Measurements from ENCODE around the gene SLIT3. TPM values are rescaled to one million over a fixed set of nuclear protein-coding genes. Genes with fewer than 3 reads are reported as not detected.
A peak's percentile ranks its signal among the peaks of the same experiment; 100 is the strongest.

Gene SLIT3
- total and polyA plus RNA-seq, 9 of the 15 experiments (the other 6 are each of a cell fraction or from before 2014, with no cell fraction given) = 0.01 to 0.04 TPM; not detected in 7

DNA sequence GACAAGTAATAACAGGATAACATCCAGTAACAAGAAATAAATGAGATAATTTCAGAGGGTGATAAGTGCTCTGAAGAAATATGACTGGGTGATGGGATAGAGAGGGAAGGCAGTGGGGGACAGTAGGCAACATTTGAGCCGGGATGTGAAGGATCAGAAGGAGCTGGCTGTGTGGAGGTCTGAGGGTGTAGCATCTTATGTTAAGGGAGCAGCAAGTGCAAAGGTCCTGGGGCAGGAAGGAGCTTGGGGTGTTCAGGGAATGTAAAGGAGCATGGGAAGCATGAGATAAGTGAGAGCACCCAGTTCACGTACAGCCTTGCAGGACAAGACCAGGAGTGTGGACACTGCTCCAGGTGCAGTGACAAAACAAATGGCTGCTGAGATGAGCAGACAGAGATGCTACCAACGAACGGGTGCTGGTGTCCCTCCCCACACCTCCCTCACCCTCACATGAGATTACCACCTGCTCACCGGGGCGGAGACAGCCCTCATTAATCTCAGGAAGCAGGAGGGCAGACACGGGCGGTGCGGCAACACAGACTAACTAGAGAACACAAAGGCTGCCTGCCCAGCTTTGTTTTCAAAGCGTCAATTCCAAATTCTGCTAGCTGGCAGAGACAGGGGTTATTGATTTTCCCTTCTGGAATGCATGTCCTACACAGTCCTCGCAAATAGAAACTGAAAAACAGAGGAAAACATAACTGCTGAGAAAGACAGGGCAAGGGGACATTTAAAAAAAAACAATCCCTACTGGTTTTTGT, 423.6 kb downstream of the SLIT3 start:
- FAIRE-seq = no peak
- Histone ChIP-seq H3K4me3 (no peak overlapping the region), H3K9ac (ENCODE audit: insufficient read depth in 1 of 2, low read depth in 2 of 2, low read length in 2 of 2) (no peak overlapping the region)

More for the DNA sequence above, 423.6 kb downstream of the SLIT3 start:
- no peaks in the 10 kb centered on the region for H3K4me1 ChIP-seq (replicated peaks in 1 of 2; ENCODE audit: control insufficient read depth in 2 of 2, insufficient read depth in 2 of 2, low read length in 2 of 2)
- no peaks in the 10 kb centered on the region for H3K36me3 ChIP-seq (ENCODE audit: control insufficient read depth, insufficient read depth, low read length)
- WGBS (ENCODE audit: insufficient coverage, low coverage, missing lambda C conversion rate) = 0% methylated on average over 11 of the region's 11 CpGs
- no peaks in the 10 kb centered on the region; the same call in 1 of the 2 replicates for H4K20me1 ChIP-seq (replicated peaks; ENCODE audit: control insufficient read depth, insufficient read depth, low read length)
- no peak overlapping the region for H2AFZ ChIP-seq (ENCODE audit: low read depth, low read length)
- H3K27me3 ChIP-seq (ENCODE audit: control insufficient read depth in 2 of 2, insufficient read depth in 2 of 2, low read length in 2 of 2) = peaks cover 0 to 38% of the 10 kb centered on the region in 2 experiments; a peak in 3 of 5 replicates
- H3K4me2 ChIP-seq (ENCODE audit: insufficient read depth, low read length) = no peak overlapping the region
- intact Hi-C loops (cut with micrococcal nuclease) (loop anchor here (10.0 kb wide), 1 partner anchor 193 kb away; no protein-coding TSS in a partner anchor), in situ Hi-C loops (cut with MboI) (no loop called here)
- ATAC-seq (peak; percentile 42; the same call in 2 of the 3 replicates), DNase-seq (ENCODE audit: extremely low read depth in 1 of 4, low spot score in 3 of 4) (peak in 2 of 4 experiments; percentile 3 to 9)
- ChIA-PET CTCF (ENCODE audit: low intra/inter-chr PET ratio) (no interaction called here), POLR2A (interaction anchor here (0.8 kb wide), 1 partner anchor 572 kb away, joined by 3 read pairs; no protein-coding TSS in a partner anchor)
- H3K79me2 ChIP-seq (ENCODE audit: control insufficient read depth, insufficient read depth, low read length) = no peaks in the 10 kb centered on the region
- no TSS peak for BruUV-seq (replicated peaks)
- H3K27ac ChIP-seq (ENCODE audit: extremely low read depth, low read depth, low read length) = no peak overlapping the region
- peak; percentile 40 for TF ChIP-seq RBM25 (IDR thresholded peaks at IDR 0.05; ENCODE audit: low read depth, low read length, severe bottlenecking)
- TF ChIP-seq, protein P1, sequence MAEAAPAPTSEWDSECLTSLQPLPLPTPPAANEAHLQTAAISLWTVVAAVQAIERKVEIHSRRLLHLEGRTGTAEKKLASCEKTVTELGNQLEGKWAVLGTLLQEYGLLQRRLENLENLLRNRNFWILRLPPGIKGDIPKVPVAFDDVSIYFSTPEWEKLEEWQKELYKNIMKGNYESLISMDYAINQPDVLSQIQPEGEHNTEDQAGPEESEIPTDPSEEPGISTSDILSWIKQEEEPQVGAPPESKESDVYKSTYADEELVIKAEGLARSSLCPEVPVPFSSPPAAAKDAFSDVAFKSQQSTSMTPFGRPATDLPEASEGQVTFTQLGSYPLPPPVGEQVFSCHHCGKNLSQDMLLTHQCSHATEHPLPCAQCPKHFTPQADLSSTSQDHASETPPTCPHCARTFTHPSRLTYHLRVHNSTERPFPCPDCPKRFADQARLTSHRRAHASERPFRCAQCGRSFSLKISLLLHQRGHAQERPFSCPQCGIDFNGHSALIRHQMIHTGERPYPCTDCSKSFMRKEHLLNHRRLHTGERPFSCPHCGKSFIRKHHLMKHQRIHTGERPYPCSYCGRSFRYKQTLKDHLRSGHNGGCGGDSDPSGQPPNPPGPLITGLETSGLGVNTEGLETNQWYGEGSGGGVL (CRISPR knock-in tag; IDR thresholded peaks at IDR 0.05) = no peak
- no peak for TF ChIP-seq PCBP2 (IDR thresholded peaks at IDR 0.05; ENCODE audit: low read depth, low read length, poor library complexity, severe bottlenecking)
- TF ChIP-seq ETV1 (tag; conservative IDR thresholded peaks at IDR 0.05; ENCODE audit: low read depth) = no peak
- peak; percentile 4 for TF ChIP-seq MEIS2 (IDR thresholded peaks at IDR 0.05; ENCODE audit: partially characterized antibody)
- TF ChIP-seq RBM17 (IDR thresholded peaks at IDR 0.05; ENCODE audit: borderline replicate concordance, low read depth, low read length) = no peak
- TF ChIP-seq CBFA2T3 (IDR thresholded peaks at IDR 0.05) = peak; percentile 47
- H3K9me1 ChIP-seq (ENCODE audit: control insufficient read depth, insufficient read depth, low read length) = no peaks in the 10 kb centered on the region
- no peaks in the 10 kb centered on the region for H3K9me3 ChIP-seq (replicated peaks; ENCODE audit: control insufficient read depth, insufficient read depth, low read depth, low read length)
